NCI-H524 (cell line): ENCODE results near the gene SMARCA2.
A peak's percentile ranks its signal among the peaks of the same experiment; 100 is the strongest.

Experiments
- DNase-seq, 2 experiments: peaks; one replicate each; lab custom pipeline; 2025; lab: John Stamatoyannopoulos, UW

SMARCA2 gene

DNA sequence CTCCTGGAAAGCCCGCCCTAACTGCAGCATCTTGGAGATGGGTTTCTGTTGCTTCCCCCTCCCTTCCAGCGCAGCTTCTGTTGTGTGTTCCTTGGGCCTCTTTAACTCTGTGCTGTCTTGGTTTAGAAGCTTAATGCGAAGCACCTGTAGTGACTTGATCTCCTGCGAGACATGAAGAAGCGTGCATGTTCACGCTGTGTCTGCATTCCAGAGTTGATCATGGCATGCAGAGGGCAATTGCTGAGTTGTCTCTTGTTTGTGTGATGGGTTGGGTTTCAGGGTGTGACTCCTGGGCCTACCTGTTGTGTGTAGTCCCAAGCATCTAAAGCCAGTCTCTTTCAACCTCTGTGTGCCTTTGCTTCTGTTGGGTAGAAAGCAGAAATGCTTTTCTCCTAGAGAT, 155.6 kb downstream of the SMARCA2 start:
- no peak for DNase-seq

DNA sequence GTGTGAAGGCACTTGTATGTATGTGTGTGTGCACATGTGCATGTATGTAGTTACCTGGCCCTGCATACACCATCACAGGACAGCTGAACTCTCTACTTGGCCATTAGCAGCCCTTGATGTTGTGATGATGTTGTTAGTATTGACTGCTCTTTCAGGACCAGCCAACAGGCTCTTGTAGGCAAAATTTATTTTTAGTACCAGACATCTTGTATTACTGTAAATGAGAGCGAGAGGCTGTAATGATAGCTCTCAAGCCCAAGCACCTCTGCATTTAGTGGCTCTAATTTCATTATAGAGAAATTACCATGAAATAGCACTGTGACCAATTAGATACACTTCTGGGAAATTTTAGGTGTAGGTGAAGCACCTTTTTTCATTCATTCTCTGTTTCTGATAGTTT, 158.0 kb downstream of the SMARCA2 start:
- no peak for DNase-seq

DNA sequence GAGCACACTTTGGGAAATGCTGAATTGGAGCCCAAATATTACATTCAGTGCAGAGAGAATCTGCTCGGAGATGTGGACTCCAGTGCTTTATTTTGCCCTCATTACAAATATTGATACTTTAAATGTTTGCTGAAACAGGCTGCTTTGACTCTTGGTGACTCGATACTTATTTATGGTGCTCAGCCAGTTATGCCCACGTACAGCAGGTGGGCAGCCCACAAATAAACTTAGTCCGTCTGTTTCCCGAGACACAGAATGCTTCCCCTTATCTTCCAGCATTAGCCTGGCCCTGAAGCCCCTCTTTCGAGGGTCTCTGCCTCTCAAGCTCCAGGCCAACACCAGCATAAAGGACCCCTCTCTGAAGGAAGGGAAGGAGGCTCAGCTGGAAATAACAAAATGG, 158.7 kb downstream of the SMARCA2 start:
- no peak for DNase-seq

DNA sequence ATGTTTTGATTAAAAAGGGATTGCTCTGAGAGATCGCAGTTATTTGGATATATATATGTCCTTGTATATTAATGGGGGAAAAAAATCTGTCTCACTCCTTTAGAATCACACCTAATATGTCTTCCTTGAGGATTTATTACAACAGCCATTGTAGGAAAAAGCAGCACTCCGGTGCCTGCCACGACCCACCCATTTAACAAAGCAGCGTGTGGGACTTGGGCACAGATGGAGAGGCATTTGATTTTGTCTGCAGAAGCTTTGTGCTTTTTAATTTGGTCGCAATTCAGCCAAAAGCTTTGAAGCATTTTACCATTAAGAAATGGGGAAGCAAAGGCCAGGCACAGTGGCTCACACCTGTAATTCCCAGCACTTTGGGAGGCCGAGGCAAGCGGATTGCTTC, 159.2 kb downstream of the SMARCA2 start:
- no peak for DNase-seq

DNA sequence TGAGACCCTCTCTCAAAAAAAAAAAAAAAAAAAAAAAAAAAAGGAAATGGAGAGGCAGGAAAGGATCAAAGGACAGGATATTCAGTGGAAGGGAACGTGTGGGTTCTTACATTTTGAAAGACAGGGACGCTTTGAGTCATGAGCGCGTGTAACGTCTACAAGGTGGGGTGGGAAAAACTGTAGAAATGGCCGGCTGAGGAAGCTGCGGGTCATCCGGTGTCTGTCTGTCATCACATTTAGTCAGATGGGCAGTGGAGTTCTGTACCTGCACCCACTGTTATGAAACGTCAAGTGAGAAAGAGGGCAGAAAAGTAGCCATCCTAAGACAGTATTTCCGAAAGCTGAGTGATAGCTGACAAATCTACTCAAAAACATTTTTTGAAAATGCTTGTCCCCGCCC, 159.8 kb downstream of the SMARCA2 start:
- no peak for DNase-seq

DNA sequence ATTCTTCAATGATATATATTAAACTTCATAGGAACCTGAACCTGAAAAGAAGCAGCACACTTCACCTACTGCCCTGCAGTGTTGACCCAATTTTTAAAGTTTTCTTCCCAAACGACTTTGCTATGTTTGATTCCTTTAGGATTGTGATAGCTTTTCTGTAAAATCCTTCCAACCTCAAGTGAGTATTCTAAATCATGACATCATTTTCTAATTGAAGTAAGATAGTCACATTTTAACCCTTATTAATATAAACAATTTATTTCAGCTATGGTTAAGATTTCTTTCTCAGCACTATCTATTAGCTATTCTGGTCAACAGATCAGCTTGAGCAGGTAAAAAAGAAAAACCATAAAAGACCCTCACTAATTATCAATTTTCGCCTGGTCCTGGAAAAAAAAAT, 162.0 kb downstream of the SMARCA2 start:
- DNase-seq: no peak

DNA sequence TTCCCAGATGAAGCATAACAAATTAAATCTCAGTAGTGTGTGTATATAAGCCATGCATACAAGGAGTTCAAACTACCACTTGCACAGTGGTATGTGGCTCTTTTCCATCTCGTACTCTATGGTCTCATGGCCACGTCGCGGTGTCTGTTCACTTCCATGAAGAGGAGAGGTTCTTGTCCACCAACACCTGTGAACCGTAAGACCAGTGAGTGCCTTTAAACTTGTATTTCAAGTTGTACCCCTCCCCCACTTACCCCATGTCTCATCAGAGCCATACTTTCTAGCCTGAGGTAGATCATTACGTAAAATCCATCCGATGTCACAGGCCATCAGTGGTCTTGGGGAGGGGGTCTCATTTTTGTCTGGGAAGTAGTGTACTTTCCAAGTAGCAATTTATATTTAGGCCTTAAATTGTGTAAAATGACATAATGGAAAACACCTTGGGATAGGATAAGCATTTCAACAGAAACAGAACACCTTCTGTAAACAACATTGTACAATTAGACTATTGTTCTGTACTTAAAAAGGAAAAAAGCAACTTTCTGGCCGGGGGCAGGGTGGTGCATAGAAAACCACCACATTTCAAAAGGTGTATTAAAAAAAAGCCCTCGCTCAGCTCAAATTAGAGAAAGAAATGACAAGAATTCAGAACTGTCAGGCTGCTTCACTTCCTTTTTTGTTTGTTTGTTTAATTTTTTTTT, 163.0 kb downstream of the SMARCA2 start:
- DNase-seq: no peak

DNA sequence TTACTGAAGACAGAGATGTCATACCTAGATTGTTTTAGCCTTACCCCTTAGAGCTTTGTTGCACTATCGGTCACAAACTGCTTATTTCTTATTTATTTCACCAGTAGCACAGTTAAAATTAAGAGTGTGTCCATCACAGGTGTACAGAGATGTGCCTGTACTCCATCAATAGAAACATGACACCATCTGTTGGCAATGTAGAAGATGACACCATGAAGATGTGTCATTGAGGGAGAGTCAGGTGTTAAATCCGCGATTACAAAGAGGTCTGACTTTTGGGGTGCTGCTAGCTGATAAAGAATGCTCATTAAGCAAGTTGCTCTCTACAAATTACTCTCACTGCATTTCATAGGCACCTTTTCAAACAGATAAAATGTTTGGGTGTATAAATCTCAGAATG, 164.4 kb downstream of the SMARCA2 start:
- DNase-seq: peak in 1 of 2 experiments; percentile 45

DNA sequence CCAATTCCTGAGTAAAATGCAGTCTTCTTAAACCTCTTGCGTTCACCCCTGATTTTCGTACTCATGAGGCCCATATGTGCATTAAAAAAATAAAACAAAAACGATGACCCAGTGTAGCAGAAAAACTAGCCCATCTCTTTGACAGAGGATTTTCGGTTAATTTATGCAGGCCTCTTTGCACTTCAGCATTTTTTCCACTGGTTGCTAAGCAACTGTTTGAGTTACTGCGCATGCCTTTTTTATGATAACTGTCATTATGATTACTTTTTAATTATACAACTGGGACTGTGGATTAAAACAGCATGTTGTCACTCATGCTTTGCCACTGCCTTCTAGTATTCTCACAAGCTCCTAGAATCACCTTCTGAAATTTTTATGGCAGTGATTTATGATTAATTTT, 165.0 kb downstream of the SMARCA2 start:
- DNase-seq: peak; percentile 20 to 80

DNA sequence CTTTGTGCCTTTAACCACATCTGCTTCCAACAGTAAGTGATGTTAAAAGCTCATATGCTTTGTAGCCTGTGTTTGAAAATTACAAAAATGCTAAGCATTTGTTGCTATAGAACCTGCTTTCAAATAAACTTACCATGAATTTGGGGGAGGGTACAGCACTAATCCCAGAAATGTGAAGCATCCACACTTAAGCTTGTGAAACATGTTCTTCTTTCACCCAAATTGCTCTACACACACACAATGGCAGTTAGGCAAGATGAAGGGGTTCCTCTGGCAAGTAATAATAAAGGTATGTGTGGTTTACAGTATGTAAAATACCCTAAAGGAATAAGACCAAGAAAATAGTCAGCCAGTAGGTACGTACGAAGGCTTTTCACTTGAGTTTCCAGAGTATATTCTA, 165.6 kb downstream of the SMARCA2 start:
- no peak for DNase-seq

DNA sequence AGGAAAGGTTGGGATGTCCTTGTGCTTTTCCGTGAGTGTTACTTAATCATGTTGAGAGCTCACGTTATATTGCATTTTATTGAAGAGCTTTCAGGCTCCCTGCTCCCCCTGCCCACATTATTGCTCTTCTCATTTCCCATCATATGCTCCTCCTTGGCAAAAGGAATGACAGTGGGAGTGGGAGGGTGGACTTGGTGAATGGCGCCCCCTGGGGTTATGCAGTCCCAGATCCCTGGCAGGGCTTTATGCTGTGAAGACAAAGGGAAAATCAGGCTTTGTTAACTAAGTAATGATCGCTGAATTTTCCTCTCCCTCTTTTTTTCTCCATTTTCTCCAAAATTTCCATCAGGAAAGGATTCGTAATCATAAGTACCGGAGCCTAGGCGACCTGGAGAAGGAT, 166.6 kb downstream of the SMARCA2 start:
- peak in 1 of 2 experiments; percentile 28 for DNase-seq

DNA sequence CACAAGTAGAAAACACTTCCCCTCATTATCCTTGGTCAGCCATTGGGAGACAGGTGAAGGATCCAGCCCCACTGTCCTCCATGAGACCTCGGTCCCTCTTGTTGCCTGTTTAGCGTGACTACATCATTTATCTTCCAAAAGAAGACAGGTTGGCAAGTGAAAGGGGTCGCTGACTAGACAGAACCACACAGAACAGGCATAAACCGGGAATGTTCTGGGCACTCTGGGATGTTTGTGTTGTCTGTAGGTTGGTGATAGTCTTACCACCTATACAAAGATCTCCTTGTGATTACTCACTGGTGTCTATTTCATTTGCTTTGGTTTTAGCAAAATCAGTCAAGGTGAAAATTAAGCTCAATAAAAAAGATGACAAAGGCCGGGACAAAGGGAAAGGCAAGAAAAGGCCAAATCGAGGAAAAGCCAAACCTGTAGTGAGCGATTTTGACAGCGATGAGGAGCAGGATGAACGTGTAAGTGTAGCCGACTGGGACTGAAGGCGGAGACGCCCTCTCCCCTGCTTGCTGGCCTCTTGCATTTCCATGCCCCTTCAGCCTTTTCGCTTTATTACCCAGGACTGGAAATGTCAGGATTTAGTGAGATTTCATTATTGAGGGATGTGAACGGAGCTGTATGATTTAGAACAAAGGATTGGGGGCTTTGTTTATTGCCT, 175.9 kb downstream of the SMARCA2 start:
- DNase-seq: no peak

DNA sequence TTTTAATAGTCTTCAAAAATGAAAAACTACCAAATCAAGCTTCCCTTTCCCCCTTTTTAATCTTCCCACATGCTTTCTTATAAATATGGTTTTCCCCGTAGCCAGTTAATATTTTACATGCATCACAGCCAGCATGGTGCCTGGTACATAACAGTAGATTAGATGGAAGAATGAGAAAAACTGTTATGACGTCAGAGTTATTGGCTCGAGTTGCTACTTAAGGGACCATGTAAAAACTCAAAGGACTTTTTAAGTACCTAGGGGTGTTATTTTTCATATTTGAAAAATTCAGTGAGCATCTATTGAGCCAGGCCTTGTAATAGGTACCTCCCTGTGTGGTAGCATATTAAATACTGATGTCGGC, 176.4 kb downstream of the SMARCA2 start:
- DNase-seq: no peak

DNA sequence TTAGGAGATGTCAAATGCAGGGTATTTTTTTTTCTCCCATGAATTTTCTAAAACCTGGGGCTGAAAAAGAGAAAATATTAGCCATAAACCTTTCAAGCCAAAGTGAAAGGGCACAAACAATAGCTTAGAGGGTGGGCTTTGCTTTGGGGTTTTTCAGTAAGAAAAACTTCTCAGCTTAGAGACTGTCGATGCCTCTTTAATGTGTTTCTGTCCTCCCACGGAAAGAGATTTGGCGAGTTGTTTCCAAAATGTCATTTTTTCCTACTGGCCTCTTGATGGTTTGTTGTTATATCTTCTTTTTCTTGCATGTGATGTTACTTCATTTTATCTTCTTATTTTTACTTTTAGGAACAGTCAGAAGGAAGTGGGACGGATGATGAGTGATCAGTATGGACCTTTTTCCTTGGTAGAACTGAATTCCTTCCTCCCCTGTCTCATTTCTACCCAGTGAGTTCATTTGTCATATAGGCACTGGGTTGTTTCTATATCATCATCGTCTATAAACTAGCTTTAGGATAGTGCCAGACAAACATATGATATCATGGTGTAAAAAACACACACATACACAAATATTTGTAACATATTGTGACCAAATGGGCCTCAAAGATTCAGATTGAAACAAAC, 177.3 kb downstream of the SMARCA2 start:
- DNase-seq: no peak

DNA sequence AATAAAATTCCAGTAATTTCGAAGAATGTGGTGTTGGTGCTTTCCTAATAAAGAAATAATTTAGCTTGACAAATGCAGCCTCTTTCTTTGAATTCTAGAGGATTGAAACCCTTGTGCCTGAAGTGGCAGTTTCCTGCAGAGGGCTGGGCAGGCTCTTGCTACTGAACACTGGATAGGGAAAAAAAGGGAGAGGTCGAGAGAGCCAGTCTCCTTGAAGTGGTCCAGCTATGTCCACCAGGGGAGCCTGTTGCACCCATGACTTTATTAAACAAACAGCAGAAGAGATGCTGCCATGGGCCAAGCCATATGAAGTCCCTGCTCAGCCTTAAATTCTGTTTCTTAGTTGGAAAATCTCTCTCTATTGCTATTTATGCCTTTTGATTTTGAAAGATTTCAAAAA, 178.4 kb downstream of the SMARCA2 start:
- DNase-seq: no peak

DNA sequence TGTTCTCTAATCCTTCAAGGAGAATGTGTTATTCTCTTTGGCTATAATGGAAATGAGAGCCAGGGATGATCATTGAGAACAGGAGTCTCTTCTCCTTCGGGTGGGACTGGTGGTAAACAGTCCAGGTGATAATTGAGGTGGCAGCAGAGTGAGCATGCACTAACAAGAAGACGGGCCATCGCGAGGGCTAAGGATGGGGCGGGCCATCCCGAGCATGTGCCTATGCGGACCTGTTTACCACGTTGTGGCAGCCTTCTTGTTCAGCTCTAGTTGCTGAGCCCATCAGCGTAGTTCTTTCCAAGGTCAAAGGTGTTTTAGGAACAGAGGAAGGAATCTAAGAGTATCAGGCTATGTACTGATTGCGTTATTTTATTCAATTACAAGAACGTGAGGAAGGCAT, 180.1 kb downstream of the SMARCA2 start:
- DNase-seq: no peak

DNA sequence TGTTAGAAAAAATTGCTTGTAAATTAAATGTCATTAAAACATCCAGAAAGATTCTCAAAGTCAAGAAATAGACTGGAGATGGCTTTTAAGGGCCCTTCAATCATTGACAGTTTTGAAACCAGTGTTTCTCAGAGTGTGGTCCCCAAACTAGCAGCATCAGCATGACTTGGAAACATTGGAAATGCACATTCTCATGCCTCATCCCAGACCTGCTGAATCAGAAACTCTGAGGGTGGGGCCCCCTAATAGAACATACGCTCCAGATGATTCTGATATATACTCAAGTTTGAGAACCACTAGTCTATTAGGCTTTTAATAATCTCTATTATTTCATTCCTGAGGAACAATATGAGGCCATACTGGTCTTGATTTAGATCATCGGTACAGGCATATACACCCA, 181.6 kb downstream of the SMARCA2 start:
- DNase-seq: no peak

DNA sequence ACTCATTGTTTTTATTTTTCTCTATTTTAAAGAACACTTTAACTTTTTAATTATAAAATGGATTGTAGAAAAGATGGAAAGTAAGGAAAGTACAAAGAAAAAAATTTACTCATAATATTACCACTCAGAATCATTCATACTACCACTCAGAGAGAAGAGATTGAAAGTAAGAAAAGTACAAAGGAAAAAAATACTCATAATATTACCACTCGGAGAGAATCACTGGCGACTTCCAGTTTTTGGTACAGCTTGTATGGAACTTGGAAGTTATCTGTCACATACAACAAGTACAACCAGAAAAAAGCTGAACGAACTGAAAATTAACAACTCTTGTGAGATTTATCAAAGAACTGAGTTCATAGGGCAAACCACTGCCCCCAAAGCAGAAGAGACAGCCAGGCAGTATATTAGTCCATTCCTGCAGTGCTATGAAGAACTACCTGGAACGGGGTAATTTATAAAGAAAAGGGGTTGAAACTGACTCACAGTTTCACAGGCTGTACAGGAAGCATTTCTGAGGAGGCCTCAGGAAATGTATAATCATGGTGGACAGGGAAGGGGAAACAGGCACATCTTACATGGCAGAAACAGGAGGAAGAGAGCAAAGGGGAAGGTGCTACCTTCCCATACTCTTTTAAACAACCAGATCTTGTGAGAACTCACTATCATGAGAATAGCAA, 183.9 kb downstream of the SMARCA2 start:
- DNase-seq: no peak

DNA sequence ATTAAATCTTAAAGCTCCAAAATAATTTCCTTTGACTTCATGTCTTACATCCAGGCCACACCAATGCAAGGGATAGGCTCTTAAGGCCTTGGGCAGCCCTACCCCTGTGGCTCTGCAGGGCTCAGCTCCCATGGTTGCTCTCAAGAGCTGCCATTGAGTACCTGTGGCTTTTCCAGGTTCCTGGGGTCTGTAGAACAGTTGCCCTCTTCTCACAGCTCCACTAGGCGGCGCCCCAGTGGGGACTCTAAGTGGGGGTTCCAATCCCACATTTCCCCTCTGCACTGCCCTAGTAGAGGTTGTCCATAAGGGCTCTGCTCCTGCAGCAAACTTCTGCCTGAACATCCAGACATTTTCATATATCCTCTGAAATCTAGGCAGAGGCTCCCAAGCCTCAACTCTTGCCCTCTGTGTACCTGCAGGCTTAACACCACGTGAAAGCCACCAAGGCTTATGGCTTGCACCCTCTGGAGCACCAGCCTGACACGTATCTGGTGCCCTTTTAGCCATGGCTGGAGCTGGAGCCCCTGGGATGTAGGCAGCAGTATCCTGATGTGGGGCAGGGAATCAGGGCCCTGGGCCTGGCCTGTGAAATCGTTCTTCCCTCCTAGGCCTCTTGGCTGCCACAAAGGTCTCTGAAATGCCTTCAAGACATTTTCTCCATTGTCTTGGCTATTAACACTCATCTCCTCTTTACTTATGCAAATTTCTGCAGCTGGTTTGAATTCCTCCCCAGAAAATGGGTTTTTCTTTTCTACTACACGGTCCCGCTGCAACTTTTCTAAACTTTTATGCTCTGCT, 185.1 kb downstream of the SMARCA2 start:
- DNase-seq: no peak

DNA sequence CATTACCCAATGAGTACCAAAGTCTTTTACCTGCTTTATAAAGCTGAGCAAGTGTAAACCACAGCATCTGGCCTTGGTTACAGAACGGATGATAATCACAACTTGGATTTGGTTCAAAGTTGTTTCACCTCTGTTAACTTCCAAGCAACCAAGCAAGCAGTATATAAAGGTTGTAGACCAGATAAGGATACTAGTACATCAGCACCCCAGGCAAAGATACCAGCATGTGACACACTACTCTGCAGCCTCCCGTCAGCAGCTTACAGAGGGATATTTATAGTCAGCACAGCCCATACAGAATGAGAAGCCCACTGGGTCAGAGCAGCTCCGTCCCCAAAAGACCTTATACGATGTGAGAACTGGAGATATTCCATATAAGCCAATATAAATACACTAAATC, 193.3 kb downstream of the SMARCA2 start:
- DNase-seq: no peak

DNA sequence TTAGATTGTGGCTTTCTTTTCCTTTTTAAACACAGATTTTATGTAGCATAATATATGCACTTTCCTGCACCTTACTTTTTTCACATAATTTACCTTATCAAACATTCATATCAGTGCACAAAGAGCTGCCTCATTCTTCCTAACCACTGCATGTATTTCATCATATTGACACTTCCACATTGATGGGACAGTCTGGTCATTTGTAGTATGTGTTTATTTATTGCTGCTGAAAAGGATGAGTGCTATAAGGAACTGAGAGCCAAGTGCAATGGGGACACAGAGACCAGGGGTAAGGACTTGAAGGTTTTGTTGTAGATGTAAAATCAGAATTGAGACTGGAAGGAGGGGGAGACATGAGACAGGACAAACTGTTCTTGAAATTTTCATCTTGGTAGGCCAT, 193.8 kb downstream of the SMARCA2 start:
- no peak for DNase-seq

DNA sequence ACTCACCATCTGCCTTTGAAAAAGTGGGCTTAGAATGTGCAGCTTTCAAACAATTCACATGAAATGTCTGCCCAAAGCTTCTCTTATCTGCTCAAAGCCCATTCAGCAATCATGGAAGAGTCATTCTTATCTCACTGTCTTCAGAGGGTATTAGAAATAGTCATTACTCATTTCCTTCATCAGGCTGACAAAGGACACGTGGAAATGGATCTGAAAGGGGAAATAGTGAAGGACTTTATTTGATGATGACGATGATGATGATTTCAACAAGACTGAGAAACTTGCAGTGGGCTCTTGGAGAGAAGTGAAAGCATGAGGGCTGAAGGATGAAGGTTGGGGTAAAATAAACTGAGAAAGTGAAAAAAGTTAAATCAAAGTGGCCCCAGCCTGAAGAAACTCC, 194.3 kb downstream of the SMARCA2 start:
- no peak for DNase-seq
